ENCODE results near the gene E2F6. TPM values are rescaled to one million over a fixed set of nuclear protein-coding genes. Genes with fewer than 3 reads are reported as not detected.
A peak's percentile ranks its signal among the peaks of the same experiment; 100 is the strongest.

Gene E2F6
- total RNA-seq, 1 experiment from 2014 or later: 27.1 TPM

GRCh38 chr2:11467129-11467649 lies 1.2 kb upstream of the E2F6 start:
- Histone ChIP-seq H3F3A (ENCODE audit: low read length, unreplicated experiment) (no peaks in the 10 kb centered on the region), H2AFZ (ENCODE audit: low read length) (peak overlapping the region; percentile 93), H3K79me2 (ENCODE audit: low read length) (peaks cover 36% of the 10 kb centered on the region), H3K9me3 (ENCODE audit: low read length) (no peaks in the 10 kb centered on the region), H3K4me2 (ENCODE audit: low read length) (peak overlapping the region; percentile 95), H3K9ac (ENCODE audit: low read length) (no peak overlapping the region), H3K9me2 (replicated peaks; ENCODE audit: low read length) (no peaks in the 10 kb centered on the region), H3K27me3 (ENCODE audit: low read length) (no peaks in the 10 kb centered on the region), H3K4me3 (ENCODE audit: low read length) (peak overlapping the region; percentile 87; the same call in 1 of the 2 replicates), H3K27ac (ENCODE audit: low read length) (no peak overlapping the region), H3K4me1 (ENCODE audit: insufficient read depth, low read length) (peaks cover 38% of the 10 kb centered on the region), H4K20me1 (ENCODE audit: low read length) (peaks cover 19% of the 10 kb centered on the region; the same call in 1 of the 2 replicates), H3K36me3 (ENCODE audit: low read depth, low read length) (peaks cover 16% of the 10 kb centered on the region)
- intact Hi-C loops (cut with micrococcal nuclease): no loop called here
- DNase-seq (no peak), ATAC-seq (no peak)
- ChIA-PET POLR2A (ENCODE audit: unreplicated experiment) (no interaction called here), CTCF (no interaction called here)
- TF ChIP-seq CTCF (conservative IDR thresholded peaks at IDR 0.05; ENCODE audit: low read depth, low read length): no peak
- no peak for TF ChIP-seq EZH2 (IDR thresholded peaks at IDR 0.05; ENCODE audit: low read length, unreplicated experiment)
- BruUV-seq (replicated peaks): no TSS peak

GRCh38 chr2:11466307-11467128 lies 557 bp upstream of the E2F6 start:
- intact Hi-C loops (cut with micrococcal nuclease): no loop called here
- no peaks in the 10 kb centered on the region for H3K27me3 ChIP-seq (ENCODE audit: low read length)
- H3K4me3 ChIP-seq (ENCODE audit: low read length): peak overlapping the region; percentile 87
- CTCF ChIA-PET: no interaction called here
- peaks cover 16% of the 10 kb centered on the region for H3K36me3 ChIP-seq (ENCODE audit: low read depth, low read length)
- peak; percentile 13 for DNase-seq
- H4K20me1 ChIP-seq (ENCODE audit: low read length): peaks cover 26% of the 10 kb centered on the region
- POLR2A ChIA-PET (ENCODE audit: unreplicated experiment): interaction anchor here (0.7 kb wide), 1 partner anchor 119 kb away, joined by 6 read pairs; no protein-coding TSS in a partner anchor
- ATAC-seq: peak; percentile 60
- H3K27ac ChIP-seq (ENCODE audit: low read length): no peak overlapping the region
- H3F3A ChIP-seq (ENCODE audit: low read length, unreplicated experiment): no peaks in the 10 kb centered on the region
- peaks cover 38% of the 10 kb centered on the region for H3K4me1 ChIP-seq (ENCODE audit: insufficient read depth, low read length)
- H3K4me2 ChIP-seq (ENCODE audit: low read length): peak overlapping the region; percentile 95
- no peaks in the 10 kb centered on the region for H3K9me2 ChIP-seq (replicated peaks; ENCODE audit: low read length)
- H3K9ac ChIP-seq (ENCODE audit: low read length): peak overlapping the region; percentile 85
- no peaks in the 10 kb centered on the region for H3K9me3 ChIP-seq (ENCODE audit: low read length)
- TF ChIP-seq CTCF (conservative IDR thresholded peaks at IDR 0.05; ENCODE audit: low read depth, low read length) (no peak), EZH2phosphoT487 (IDR thresholded peaks at IDR 0.05; ENCODE audit: borderline replicate concordance, low read length) (no peak), EZH2 (IDR thresholded peaks at IDR 0.05; ENCODE audit: low read length, unreplicated experiment) (no peak)
- peak overlapping the region; percentile 93 for H2AFZ ChIP-seq (ENCODE audit: low read length)
- H3K79me2 ChIP-seq (ENCODE audit: low read length): peaks cover 42% of the 10 kb centered on the region
- BruUV-seq (replicated peaks): TSS peak; percentile 52

DNA sequence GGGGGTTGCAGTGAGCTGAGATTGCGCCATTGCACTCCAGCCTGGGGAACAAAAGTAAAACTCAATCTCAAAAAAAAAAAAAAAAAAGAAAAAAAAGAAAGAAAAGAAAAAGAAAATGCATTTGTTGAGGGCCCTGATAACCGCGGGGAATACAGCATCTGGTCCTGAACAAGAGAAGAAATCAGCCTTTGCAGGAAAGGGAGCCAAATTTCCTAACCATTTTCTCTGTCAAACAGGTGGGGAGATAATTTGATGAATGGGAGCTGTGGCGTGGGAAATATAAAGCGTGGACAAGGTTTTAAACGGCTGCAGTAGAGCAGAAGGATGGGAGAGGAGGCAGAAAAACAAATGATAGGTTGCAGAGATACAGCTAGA lies 864 bp downstream of the E2F6 start:
- Histone ChIP-seq H3K79me2 (ENCODE audit: low read length) (peaks cover 56% of the 10 kb centered on the region), H3F3A (ENCODE audit: low read length, unreplicated experiment) (no peaks in the 10 kb centered on the region), H3K36me3 (ENCODE audit: low read depth, low read length) (peaks cover 19% of the 10 kb centered on the region), H3K9me3 (ENCODE audit: low read length) (no peaks in the 10 kb centered on the region), H3K4me1 (ENCODE audit: insufficient read depth, low read length) (peaks cover 38% of the 10 kb centered on the region), H3K9me2 (replicated peaks; ENCODE audit: low read length) (no peaks in the 10 kb centered on the region), H3K9ac (ENCODE audit: low read length) (peak overlapping the region; percentile 85), H4K20me1 (ENCODE audit: low read length) (peaks cover 37% of the 10 kb centered on the region), H2AFZ (ENCODE audit: low read length) (peak overlapping the region; percentile 93), H3K27ac (ENCODE audit: low read length) (peak overlapping the region; percentile 74), H3K4me3 (ENCODE audit: low read length) (peak overlapping the region; percentile 87), H3K4me2 (ENCODE audit: low read length) (peak overlapping the region; percentile 95), H3K27me3 (ENCODE audit: low read length) (no peaks in the 10 kb centered on the region)
- no TSS peak for BruUV-seq (replicated peaks)
- POLR2A ChIA-PET (ENCODE audit: unreplicated experiment): no interaction called here
- CTCF ChIA-PET: no interaction called here
- TF ChIP-seq EZH2 (IDR thresholded peaks at IDR 0.05; ENCODE audit: low read length, unreplicated experiment): no peak
- TF ChIP-seq CTCF (conservative IDR thresholded peaks at IDR 0.05; ENCODE audit: low read depth, low read length): no peak
- TF ChIP-seq EZH2phosphoT487 (IDR thresholded peaks at IDR 0.05; ENCODE audit: borderline replicate concordance, low read length): no peak
- ATAC-seq (no peak), DNase-seq (no peak)
- intact Hi-C loops (cut with micrococcal nuclease): no loop called here
